Measurements from ENCODE around the gene ZEB2. TPM values are rescaled to one million over a fixed set of nuclear protein-coding genes. Genes with fewer than 3 reads are reported as not detected.

The ZEB2 gene
- total RNA-seq, 1 experiment from 2014 or later, result 1.2 TPM

GRCh38 chr2:144535300-144535699 lies 15.4 kb upstream of the ZEB2 start:
- Histone ChIP-seq H3K23ac (ENCODE audit: insufficient read length, low read depth, low read length) (no peak overlapping the region), H2BK15ac (ENCODE audit: low read depth, low read length) (no peak overlapping the region), H2BK20ac (ENCODE audit: low read depth, low read length, poor library complexity, severe bottlenecking) (no peak overlapping the region), H3K4me2 (ENCODE audit: insufficient read depth, insufficient read length, low read length) (no peak overlapping the region), H2BK5ac (ENCODE audit: insufficient read length, low read length) (no peak overlapping the region), H3K27ac (ENCODE audit: insufficient read length, low read depth, low read length) (no peak overlapping the region), H3K79me1 (ENCODE audit: insufficient read depth, low read depth, low read length, poor library complexity, severe bottlenecking) (no peaks in the 10 kb centered on the region), H3K79me2 (ENCODE audit: insufficient read depth, low read length) (no peaks in the 10 kb centered on the region), H3K4me1 (ENCODE audit: insufficient read depth, low read length) (no peaks in the 10 kb centered on the region), H2BK120ac (ENCODE audit: low read depth, low read length, poor library complexity, severe bottlenecking) (no peak overlapping the region), H3K9ac (ENCODE audit: extremely low read depth, insufficient read length, low read length) (no peak overlapping the region), H4K20me1 (ENCODE audit: control insufficient read depth, insufficient read depth, insufficient read length) (no peaks in the 10 kb centered on the region), H3K9me3 (ENCODE audit: control insufficient read depth, low read depth, low read length) (no peaks in the 10 kb centered on the region), H2AFZ (ENCODE audit: low read length) (no peak overlapping the region), H3K23me2 (ENCODE audit: insufficient read length, low read depth, low read length, poor library complexity, severe bottlenecking) (no peaks in the 10 kb centered on the region), H3K14ac (ENCODE audit: insufficient read depth, low read length) (no peak overlapping the region), H3K4ac (ENCODE audit: low read depth, low read length) (no peak overlapping the region), H3K18ac (ENCODE audit: insufficient read length, low read depth, low read length) (no peak overlapping the region), H4K91ac (ENCODE audit: insufficient read length, low read depth, low read length) (no peak overlapping the region), H4K5ac (ENCODE audit: insufficient read length, low read depth, low read length) (no peak overlapping the region), H2BK12ac (ENCODE audit: insufficient read length, low read depth, low read length) (no peak overlapping the region), H3K56ac (ENCODE audit: insufficient read length, low read depth, low read length) (no peak overlapping the region), H4K8ac (replicated peaks; ENCODE audit: insufficient read length, low read depth, low read length) (no peak overlapping the region), H2AK5ac (ENCODE audit: insufficient read length, low read length) (no peak overlapping the region), H3T11ph (ENCODE audit: low read length) (no peak overlapping the region), H3K27me3 (ENCODE audit: insufficient read depth, low read length) (no peaks in the 10 kb centered on the region)
- Mint-ChIP-seq H3K9me3 (peaks cover 5 to 7% of the 10 kb centered on the region in 2 experiments; a peak in 4 of 5 replicates), H3K27ac (no peak overlapping the region), H3K4me3 (no peak overlapping the region), H3K27me3 (ENCODE audit: low read depth) (peaks cover 3% of the 10 kb centered on the region), H3K4me1 (peaks cover 4 to 14% of the 10 kb centered on the region in 2 experiments; a peak in 3 of 4 replicates), H3K36me3 (ENCODE audit: insufficient read depth in 1 of 3, low read depth in 3 of 3) (peaks cover 0 to 8% (median 0%) of the 10 kb centered on the region in 3 experiments; a peak in 4 of 7 replicates)
- no peak for DNase-seq
- no CpG with 5 or more reads among the region's 2 CpGs for WGBS (ENCODE audit: extremely low coverage, insufficient read length, low lambda C conversion rate)
- TF ChIP-seq CTCF (conservative IDR thresholded peaks at IDR 0.05), result no peak

All from H9 (cell line).